Fibroblast of villous mesenchyme (primary cell): ENCODE measurements around the gene NOTO. TPM values are rescaled to one million over a fixed set of nuclear protein-coding genes. Genes with fewer than 3 reads are reported as not detected.

Experiments used
- DNase-seq: peaks from one replicate; pipeline ENCODE4 v3.0.0-alpha.2; 2010; ENCODE audit warnings: low read depth
- H3K4me3 ChIP-seq: 2 replicates; pipeline ENCODE4 v1.5.1; 2011; ENCODE audit warnings: low read depth, mild to moderate bottlenecking, low read length
- total RNA-seq: library from RNA; depleted of rRNA; stranded (reverse); fragments of >200 nt; gene quantifications from 2 replicates; pipeline ENCODE4 v1.2.3, GENCODE V29; 2012
- TF ChIP-seq, protein P1 (sequence below): IDR thresholded peaks from 2 replicates; pipeline ENCODE4 v1.5.1; 2012; ENCODE audit warnings: low read depth, mild to moderate bottlenecking, low read length; ENCODE audit not compliant: insufficient read depth

Gene NOTO
- total RNA-seq, 1 donor: not detected

GRCh38 chr2:73225513-73226360, 23.4 kb downstream of the NOTO start:
- no peak for DNase-seq
- no peak overlapping the region for H3K4me3 ChIP-seq
- TF ChIP-seq, protein P1, sequence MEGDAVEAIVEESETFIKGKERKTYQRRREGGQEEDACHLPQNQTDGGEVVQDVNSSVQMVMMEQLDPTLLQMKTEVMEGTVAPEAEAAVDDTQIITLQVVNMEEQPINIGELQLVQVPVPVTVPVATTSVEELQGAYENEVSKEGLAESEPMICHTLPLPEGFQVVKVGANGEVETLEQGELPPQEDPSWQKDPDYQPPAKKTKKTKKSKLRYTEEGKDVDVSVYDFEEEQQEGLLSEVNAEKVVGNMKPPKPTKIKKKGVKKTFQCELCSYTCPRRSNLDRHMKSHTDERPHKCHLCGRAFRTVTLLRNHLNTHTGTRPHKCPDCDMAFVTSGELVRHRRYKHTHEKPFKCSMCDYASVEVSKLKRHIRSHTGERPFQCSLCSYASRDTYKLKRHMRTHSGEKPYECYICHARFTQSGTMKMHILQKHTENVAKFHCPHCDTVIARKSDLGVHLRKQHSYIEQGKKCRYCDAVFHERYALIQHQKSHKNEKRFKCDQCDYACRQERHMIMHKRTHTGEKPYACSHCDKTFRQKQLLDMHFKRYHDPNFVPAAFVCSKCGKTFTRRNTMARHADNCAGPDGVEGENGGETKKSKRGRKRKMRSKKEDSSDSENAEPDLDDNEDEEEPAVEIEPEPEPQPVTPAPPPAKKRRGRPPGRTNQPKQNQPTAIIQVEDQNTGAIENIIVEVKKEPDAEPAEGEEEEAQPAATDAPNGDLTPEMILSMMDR: no peak

GRCh38 chr2:73227086-73227485, 24.7 kb downstream of the NOTO start:
- TF ChIP-seq, protein P1: no peak
- no peak for DNase-seq
- no peak overlapping the region for H3K4me3 ChIP-seq

GRCh38 chr2:73228631-73229030, 26.3 kb downstream of the NOTO start:
- TF ChIP-seq, protein P1: no peak

DNA sequence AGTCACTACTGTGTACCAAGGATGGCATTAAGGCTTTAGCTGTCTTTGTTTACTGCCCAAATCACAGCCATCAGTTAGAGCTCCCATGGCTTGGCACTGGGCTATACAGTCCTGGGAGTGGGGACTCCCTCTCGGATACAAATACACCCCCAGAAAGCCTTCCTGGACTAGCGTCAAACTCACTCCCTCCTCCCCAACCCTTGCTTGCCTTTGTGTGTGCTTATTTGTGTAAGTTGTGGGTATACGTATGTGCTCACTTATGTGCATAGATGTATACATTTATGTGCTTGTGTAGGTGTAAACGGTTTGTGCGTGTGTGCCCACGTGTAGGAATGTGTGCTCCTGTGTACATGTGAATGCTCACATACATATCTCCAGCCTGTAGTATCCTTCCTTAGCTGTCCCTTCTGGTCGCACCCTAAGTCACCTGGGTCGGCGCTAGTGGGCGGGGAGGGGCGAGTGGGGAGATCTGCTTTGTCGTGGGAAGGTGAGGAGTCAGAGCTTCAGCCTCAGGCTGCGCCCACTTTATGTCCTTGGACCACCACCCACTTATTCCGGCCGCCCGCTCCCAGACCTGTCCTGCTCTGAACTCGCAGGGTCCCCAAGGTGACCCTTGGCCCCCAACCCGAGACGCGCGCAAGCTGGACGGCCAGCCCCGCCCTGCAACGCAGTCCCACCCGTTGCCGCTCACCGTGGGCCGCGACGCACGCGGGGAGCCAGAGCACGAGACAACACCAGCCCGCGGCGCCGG, 30.2 kb downstream of the NOTO start:
- DNase-seq: no peak
- TF ChIP-seq, protein P1: no peak
- peak overlapping the region; percentile 85 for H3K4me3 ChIP-seq

More at GRCh38 chr2:73228631-73229030, 26.3 kb downstream of the NOTO start:
- no peak for DNase-seq
- no peak overlapping the region for H3K4me3 ChIP-seq

DNA sequence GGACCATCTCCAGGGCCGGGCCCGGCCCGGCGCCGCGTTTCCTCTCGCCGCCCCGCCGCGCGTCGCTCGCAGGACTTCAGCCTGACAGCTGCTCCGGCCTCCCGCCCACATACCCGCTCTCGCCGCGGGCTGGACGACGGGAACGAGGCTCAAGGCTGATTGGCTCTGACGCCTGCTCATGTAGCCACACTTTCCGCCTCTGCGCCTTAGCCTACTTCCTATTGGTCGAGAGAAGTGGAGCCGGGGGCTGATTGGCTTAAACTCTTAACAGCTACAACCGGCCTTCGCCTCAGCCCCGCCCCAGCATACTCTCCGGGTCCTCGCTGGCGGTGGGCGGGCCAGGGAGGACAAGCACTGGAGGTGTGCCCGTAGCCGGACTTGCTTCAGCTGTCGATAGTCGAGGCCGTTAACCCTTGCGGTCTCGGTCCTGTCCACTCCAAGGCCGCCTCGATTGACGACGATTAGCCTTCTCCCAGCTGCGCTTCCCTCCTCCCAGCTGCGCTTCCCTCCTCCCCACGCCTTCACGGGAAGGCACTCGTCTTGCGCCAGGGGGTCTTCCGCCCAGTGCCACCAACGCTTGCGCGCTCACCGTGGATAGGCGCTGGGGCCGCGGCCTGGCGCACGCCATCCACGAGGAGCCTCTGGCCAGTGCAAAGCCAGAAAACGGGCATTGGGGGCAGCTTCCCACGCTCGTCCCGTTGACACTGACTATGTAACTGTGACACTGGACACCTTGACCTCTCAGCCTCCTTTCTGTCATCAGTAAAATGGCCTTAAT, 31.0 kb downstream of the NOTO start, which contains the start of gene PRADC1:
Gene PRADC1 (minus strand): TSS at position 86 of the 778 bp plus-strand sequence. CDS start 79 bp downstream, at position 7.
- DNase-seq: peak; percentile 100
- peak within 1 kb of the TSS; percentile 85 for H3K4me3 ChIP-seq
- TF ChIP-seq, protein P1: no peak

- DNase-seq: peak; percentile 89
- TF ChIP-seq, protein P1: no peak
- peak within 1 kb of the TSS; percentile 85 for H3K4me3 ChIP-seq
Observed at GRCh38 chr2:73233932-73234832, 31.8 kb downstream of the NOTO start, which contains the start of gene CCT7. Gene CCT7, plus strand, starts transcription at chr2:73234308. Its CDS starts 71 bp downstream, at chr2:73234379.
